ENCODE measurements around the gene AIG1. TPM values are rescaled to one million over a fixed set of nuclear protein-coding genes. Genes with fewer than 3 reads are reported as not detected.

AIG1 gene
- total and polyA plus RNA-seq, 2 experiments from 2014 or later = 92.8 to 102 TPM

- Histone ChIP-seq H3K4me3 (no peak overlapping the region), H3K4me1 (ENCODE audit: insufficient read depth) (no peaks in the 10 kb centered on the region), H3K9me2 (replicated peaks; ENCODE audit: insufficient read depth) (no peaks in the 10 kb centered on the region), H4K20me1 (ENCODE audit: insufficient read depth, poor library complexity, severe bottlenecking) (no peaks in the 10 kb centered on the region), H3K9me3 (ENCODE audit: low read depth) (no peaks in the 10 kb centered on the region), H3K79me2 (no peaks in the 10 kb centered on the region), H3K4me2 (no peak overlapping the region), H2AFZ (no peak overlapping the region), H3K36me3 (replicated peaks; ENCODE audit: insufficient read depth, low read depth) (no peaks in the 10 kb centered on the region), H3K27me3 (no peaks in the 10 kb centered on the region), H3K27ac (no peak overlapping the region)
- TF ChIP-seq, protein P1, sequence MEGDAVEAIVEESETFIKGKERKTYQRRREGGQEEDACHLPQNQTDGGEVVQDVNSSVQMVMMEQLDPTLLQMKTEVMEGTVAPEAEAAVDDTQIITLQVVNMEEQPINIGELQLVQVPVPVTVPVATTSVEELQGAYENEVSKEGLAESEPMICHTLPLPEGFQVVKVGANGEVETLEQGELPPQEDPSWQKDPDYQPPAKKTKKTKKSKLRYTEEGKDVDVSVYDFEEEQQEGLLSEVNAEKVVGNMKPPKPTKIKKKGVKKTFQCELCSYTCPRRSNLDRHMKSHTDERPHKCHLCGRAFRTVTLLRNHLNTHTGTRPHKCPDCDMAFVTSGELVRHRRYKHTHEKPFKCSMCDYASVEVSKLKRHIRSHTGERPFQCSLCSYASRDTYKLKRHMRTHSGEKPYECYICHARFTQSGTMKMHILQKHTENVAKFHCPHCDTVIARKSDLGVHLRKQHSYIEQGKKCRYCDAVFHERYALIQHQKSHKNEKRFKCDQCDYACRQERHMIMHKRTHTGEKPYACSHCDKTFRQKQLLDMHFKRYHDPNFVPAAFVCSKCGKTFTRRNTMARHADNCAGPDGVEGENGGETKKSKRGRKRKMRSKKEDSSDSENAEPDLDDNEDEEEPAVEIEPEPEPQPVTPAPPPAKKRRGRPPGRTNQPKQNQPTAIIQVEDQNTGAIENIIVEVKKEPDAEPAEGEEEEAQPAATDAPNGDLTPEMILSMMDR (IDR thresholded peaks at IDR 0.05; ENCODE audit: poor library complexity) = no peak
- no peak for DNase-seq (ENCODE audit: low spot score)
- 100% methylated on average over 2 of the region's 2 CpGs for WGBS (ENCODE audit: low lambda C conversion rate, missing lambda C conversion rate)
These were observed 275.2 kb downstream of the AIG1 start for GRCh38 chr6:143335865-143336264.

DNA sequence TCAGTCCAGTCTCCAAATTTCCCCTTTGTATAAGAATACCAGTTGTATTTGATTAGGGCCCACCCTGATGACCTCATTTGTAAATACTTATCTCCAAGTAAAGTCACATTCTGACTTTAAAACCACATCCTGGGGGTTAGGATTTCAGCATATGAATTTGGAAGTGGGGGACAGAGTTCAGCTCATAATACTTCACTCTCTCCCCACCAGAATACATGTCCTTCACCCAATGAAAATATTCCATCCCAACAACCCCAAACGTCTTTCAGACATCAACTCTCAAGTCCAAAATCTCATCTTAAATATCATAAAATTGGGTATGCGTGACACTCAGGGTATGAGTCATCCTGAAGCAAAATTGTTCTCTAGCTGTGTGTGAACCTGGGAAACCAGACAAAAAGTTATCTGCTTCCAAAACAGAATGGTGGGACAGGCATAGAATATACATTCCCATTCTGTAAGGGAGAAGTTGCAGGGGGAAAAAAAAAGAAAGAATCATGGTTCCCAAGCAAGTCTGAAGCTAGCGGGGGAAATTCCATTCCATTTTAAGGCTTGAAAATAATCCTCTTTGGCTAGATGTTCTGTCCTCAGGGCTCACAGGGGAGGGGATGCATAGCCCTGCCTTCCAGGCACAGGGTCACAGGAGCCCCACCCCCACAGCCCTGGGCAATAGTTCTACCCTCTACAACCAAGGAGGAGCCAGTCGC is 275.9 kb downstream of the AIG1 start:
- TF ChIP-seq EZH2 (IDR thresholded peaks at IDR 0.05; ENCODE audit: borderline replicate concordance) (no peak), EZH2phosphoT487 (IDR thresholded peaks at IDR 0.05; ENCODE audit: low read depth, severe bottlenecking, unreplicated experiment) (no peak)
- TF ChIP-seq, protein P1 (IDR thresholded peaks at IDR 0.05; ENCODE audit: poor library complexity) = no peak
- Histone ChIP-seq H3K4me2 (no peak overlapping the region), H4K20me1 (ENCODE audit: insufficient read depth, poor library complexity, severe bottlenecking) (no peaks in the 10 kb centered on the region), H3K79me2 (no peaks in the 10 kb centered on the region), H3K9me2 (replicated peaks; ENCODE audit: insufficient read depth) (no peaks in the 10 kb centered on the region), H3K36me3 (replicated peaks; ENCODE audit: insufficient read depth, low read depth) (no peaks in the 10 kb centered on the region), H3K27ac (no peak overlapping the region), H3K9me3 (ENCODE audit: low read depth) (no peaks in the 10 kb centered on the region), H3K4me3 (no peak overlapping the region), H2AFZ (no peak overlapping the region), H3K4me1 (ENCODE audit: insufficient read depth) (no peaks in the 10 kb centered on the region), H3K27me3 (no peaks in the 10 kb centered on the region)
- no peak for DNase-seq (ENCODE audit: low spot score)
- WGBS (ENCODE audit: low lambda C conversion rate, missing lambda C conversion rate) = 86% methylated on average over 4 of the region's 4 CpGs

DNA sequence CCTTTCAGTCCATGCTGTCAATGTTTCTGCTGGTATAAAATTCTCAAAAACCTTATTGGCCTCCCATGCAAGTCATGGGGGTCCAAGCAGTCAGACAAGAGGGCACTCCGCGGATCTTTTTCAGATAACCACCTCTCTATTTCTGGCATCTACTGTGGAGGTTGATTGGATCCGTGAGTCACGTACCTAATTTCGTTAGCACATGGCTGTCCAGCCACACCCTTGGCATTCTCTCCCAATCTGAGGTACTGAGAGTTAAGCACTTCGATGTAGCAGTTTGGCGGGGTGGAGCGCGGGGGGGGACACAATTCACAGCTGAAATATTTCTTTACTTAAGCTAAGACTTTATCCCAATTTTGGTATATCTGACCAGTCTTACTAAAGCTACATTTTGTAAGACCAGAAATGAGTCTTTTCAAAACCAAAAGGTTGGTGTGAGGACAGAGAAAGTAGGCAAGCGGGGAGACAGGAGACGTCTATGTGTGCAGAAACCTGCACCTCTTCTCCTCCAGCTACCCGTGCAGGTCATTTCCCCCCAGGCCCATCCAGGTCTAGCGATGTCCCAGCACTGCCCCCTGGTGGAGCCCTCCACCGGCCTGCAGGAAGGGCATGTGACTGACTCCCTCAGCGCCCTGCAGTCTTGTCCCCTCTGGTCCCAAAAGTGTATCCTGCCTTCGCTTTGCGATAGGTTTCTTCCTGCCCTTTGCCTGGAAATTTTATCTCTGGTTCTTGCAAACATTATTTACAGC is 276.7 kb downstream of the AIG1 start:
- no peaks in the 10 kb centered on the region for H3K79me2 ChIP-seq
- no peaks in the 10 kb centered on the region for H3K9me2 ChIP-seq (replicated peaks; ENCODE audit: insufficient read depth)
- no peaks in the 10 kb centered on the region for H3K4me1 ChIP-seq (ENCODE audit: insufficient read depth)
- no peaks in the 10 kb centered on the region for H3K36me3 ChIP-seq (replicated peaks; ENCODE audit: insufficient read depth, low read depth)
- H3K9me3 ChIP-seq (ENCODE audit: low read depth) = no peaks in the 10 kb centered on the region
- no peak overlapping the region for H3K4me2 ChIP-seq
- H4K20me1 ChIP-seq (ENCODE audit: insufficient read depth, poor library complexity, severe bottlenecking) = no peaks in the 10 kb centered on the region
- peak; percentile 38 for DNase-seq (ENCODE audit: low spot score)
- H2AFZ ChIP-seq = no peak overlapping the region
- no peak overlapping the region for H3K27ac ChIP-seq
- WGBS (ENCODE audit: low lambda C conversion rate, missing lambda C conversion rate) = 85% methylated on average over 17 of the region's 17 CpGs
- no peak overlapping the region for H3K4me3 ChIP-seq
- TF ChIP-seq EZH2phosphoT487 (IDR thresholded peaks at IDR 0.05; ENCODE audit: low read depth, severe bottlenecking, unreplicated experiment) = no peak
- TF ChIP-seq, protein P1 (IDR thresholded peaks at IDR 0.05; ENCODE audit: poor library complexity) = peak; percentile 39
- H3K27me3 ChIP-seq = no peaks in the 10 kb centered on the region

All from hepatocyte (in vitro differentiated cells).